Subcutaneous abdominal adipose tissue (tissue), 5 donors: Measurements from ENCODE around the gene CNBP.
"Not testable (repeated sequence)": the region's sequence is repeated elsewhere in the genome, so short reads cannot be mapped to it uniquely, and the experiment has no call there.

Experiments
- H3K27ac ChIP-seq: one replicate; pipeline ENCODE4 v1.7.0; 2013; ENCODE audit warnings: low read depth, mild to moderate bottlenecking, inconsistent platforms, low read length, moderate library complexity
- H3K27me3 ChIP-seq, 5 donors: one replicate each; pipeline ENCODE4 v1.7.0; 2013; ENCODE audit warnings: low read length in 5 of 5, inconsistent platforms in 1 of 5; ENCODE audit not compliant: control insufficient read depth in 5 of 5, insufficient read depth in 4 of 5
- H3K36me3 ChIP-seq, 5 donors: one replicate each; pipeline ENCODE4 v1.7.0; 2013; ENCODE audit warnings: low read length in 5 of 5; ENCODE audit not compliant: control insufficient read depth in 5 of 5, insufficient read depth in 5 of 5
- H3K4me1 ChIP-seq, 5 donors: one replicate each; pipeline ENCODE4 v1.7.0; 2013; ENCODE audit warnings: low read length in 5 of 5, mild to moderate bottlenecking in 3 of 5, moderate library complexity in 1 of 5; ENCODE audit not compliant: control insufficient read depth in 5 of 5, insufficient read depth in 5 of 5
- H3K4me3 ChIP-seq, 5 donors: one replicate each; pipeline ENCODE4 v1.7.0; 2013; ENCODE audit warnings: low read length in 5 of 5, low read depth in 1 of 5
- H3K9ac ChIP-seq, 5 donors: one replicate each; pipeline ENCODE4 v1.7.0; 2013; ENCODE audit warnings: low read length in 5 of 5, mild to moderate bottlenecking in 4 of 5, moderate library complexity in 3 of 5
- H3K9me3 ChIP-seq, 5 donors: one replicate each; pipeline ENCODE4 v1.7.0; 2013; ENCODE audit warnings: low read length in 5 of 5; ENCODE audit not compliant: control insufficient read depth in 5 of 5
- donor health status: healthy.
- donor health status: healthy.
- donor health status: healthy.
- donor health status: healthy.
- donor health status: healthy.

The CNBP gene

GRCh38 chr3:129136275-129136674, 47.4 kb downstream of the CNBP start:
- not testable (repeated sequence) for H3K4me3 ChIP-seq, H3K9me3 ChIP-seq, H3K27me3 ChIP-seq, H3K27ac ChIP-seq, H3K4me1 ChIP-seq, H3K9ac ChIP-seq
- peaks cover 9 to 70% (median 57%) of the 10 kb centered on the region in 5 donors for H3K36me3 ChIP-seq

- Histone ChIP-seq H3K27me3 (no peaks in the 10 kb centered on the region), H3K27ac (no peak overlapping the region), H3K4me1 (no peaks in the 10 kb centered on the region), H3K9me3 (no peaks in the 10 kb centered on the region), H3K4me3 (no peak overlapping the region), H3K9ac (no peak overlapping the region), H3K36me3 (peaks cover 6 to 81% (median 72%) of the 10 kb centered on the region in 5 donors)
Measured at GRCh38 chr3:129132097-129132866, 51.4 kb downstream of the CNBP start.

DNA sequence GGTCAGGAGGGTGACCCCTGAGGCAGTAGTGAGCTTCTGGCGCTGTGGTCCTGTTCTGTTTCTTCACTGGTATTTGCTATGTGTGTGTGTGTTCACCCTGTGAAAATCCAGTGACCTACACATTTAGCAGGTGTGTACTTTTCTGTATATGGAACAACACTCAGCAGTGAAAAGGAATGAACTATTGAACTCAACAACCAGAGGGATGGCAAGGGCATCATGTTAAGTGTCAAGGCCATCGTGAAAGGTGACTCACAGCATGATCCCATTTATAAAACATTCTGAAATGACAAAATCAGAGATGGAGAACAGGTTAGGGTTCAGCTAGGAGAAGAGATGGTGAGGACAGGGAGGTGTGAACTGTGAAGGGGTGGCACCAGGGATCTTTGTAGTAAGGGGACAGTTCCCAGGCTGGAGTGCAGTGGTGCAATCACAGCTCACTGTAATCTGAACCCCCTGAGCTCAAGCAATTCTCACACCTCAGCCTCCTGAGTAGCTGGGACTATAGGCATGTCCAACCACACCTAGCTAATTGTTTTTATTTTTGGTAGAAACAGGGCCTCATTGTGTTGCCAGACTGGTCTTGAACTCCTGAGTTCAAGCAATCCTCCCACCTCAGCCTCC, 52.1 kb downstream of the CNBP start:
- no peak overlapping the region for H3K27ac ChIP-seq
- H3K4me1 ChIP-seq, result no peaks in the 10 kb centered on the region
- H3K27me3 ChIP-seq, result no peaks in the 10 kb centered on the region
- H3K9me3 ChIP-seq, result no peaks in the 10 kb centered on the region
- H3K4me3 ChIP-seq, result no peak overlapping the region
- no peak overlapping the region for H3K9ac ChIP-seq
- peaks cover 6 to 88% (median 78%) of the 10 kb centered on the region in 5 donors for H3K36me3 ChIP-seq

DNA sequence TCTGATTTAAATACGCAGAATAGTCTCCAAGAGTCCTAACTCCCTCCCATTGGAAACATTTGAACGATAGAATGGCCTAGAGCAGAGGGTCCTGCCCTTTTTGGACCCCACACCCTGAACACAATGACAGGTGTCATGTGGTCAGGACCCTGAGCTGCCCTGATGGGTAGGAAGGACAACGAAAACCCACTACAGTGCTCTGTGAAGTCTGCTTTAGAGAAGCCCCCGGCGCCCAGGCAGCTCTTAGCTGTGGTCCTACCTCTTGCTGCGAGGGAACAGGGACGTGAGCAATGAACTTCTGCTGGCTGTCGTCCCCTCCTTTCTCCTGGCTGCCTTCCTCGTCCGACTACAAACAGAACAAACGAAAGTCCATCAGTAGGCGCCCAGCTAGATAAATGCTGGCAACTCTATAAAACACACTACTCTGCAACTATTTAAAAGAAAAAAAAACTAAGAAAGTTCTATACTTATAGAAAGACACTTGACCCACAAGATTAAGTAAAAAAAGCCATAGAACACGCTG, 53.3 kb downstream of the CNBP start:
- no peak overlapping the region for H3K4me3 ChIP-seq
- H3K27me3 ChIP-seq, result no peaks in the 10 kb centered on the region
- H3K36me3 ChIP-seq, result peaks cover 6 to 85% (median 81%) of the 10 kb centered on the region in 5 donors
- no peaks in the 10 kb centered on the region for H3K4me1 ChIP-seq
- H3K9ac ChIP-seq, result no peak overlapping the region
- no peaks in the 10 kb centered on the region for H3K9me3 ChIP-seq
- H3K27ac ChIP-seq, result no peak overlapping the region

- H3K4me3 ChIP-seq, result no peak overlapping the region
- no peak overlapping the region for H3K27ac ChIP-seq
- H3K27me3 ChIP-seq, result no peaks in the 10 kb centered on the region
- peaks cover 3 to 72% (median 66%) of the 10 kb centered on the region in 5 donors for H3K36me3 ChIP-seq
- H3K9ac ChIP-seq, result no peak overlapping the region
- H3K9me3 ChIP-seq, result no peaks in the 10 kb centered on the region
- no peaks in the 10 kb centered on the region for H3K4me1 ChIP-seq
Measured at GRCh38 chr3:129128357-129129155, 55.1 kb downstream of the CNBP start.

DNA sequence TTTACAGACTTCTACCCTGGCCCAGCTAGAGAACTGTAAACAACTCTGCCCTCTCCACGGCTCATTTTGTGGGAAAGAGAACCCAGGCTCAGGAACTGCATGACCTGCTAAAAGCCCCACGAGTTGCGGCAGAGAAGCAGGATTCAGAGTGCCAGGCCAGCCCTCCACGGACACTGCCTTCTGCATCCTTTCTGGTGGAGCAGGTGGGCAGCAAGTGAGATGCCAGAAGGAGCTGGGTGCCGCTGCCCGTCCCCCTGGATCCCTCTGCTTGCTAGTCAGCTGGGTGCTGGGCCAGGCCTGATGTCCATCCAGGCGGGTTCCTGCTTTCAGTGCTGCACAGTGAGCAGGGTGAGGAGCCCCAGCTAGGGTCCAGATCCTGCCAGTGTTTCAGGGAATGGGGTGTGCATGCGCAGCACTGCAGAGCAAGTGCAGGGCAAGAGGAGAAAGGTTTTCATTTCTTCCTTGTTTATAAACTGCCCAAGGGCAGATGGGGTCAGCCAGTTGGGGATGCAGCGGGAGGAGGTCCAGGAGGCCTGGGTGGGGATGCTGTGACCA, 56.9 kb downstream of the CNBP start:
- Histone ChIP-seq H3K36me3 (peaks cover 3 to 55% (median 49%) of the 10 kb centered on the region in 5 donors), H3K4me1 (no peaks in the 10 kb centered on the region), H3K27me3 (no peaks in the 10 kb centered on the region), H3K9me3 (no peaks in the 10 kb centered on the region), H3K9ac (no peak overlapping the region), H3K27ac (no peak overlapping the region), H3K4me3 (no peak overlapping the region)

GRCh38 chr3:129123314-129124060, 60.2 kb downstream of the CNBP start:
- Histone ChIP-seq H3K9me3 (no peaks in the 10 kb centered on the region), H3K4me3 (no peak overlapping the region), H3K27ac (no peak overlapping the region), H3K36me3 (peaks cover 0 to 25% (median 19%) of the 10 kb centered on the region in 5 donors), H3K27me3 (no peaks in the 10 kb centered on the region), H3K9ac (no peak overlapping the region), H3K4me1 (peaks cover 13 to 25% (median 16%) of the 10 kb centered on the region in 5 donors)

DNA sequence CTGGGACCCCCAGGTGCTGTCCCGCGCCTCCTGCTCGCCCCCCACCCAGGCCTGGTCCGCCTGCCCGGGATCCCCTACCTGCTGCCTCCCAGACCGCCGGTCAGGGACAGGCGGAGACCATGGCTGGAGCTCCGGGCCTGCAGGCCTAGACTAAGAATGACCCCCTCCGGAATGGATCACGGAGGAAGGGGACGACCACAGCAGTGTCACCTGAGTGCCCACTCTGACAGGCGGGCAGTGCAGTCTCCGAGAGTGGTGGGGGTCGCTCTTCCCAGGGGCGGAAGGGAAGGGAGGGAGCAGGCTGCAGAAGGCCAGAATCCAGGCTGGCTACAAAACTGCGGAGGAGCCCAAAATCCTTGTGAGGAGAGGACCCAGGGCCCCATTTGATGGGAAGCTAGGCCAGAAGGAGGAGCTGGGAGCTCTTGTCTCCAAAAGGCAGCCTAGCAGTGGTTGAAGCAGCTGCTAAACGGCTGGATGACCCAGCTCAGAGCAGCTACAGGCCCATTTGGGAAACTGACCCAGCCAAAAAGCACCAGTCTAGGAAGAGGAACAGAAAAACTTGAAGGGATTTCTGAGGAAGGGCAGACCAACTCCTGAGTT, 61.2 kb downstream of the CNBP start:
- Histone ChIP-seq H3K4me1 (peaks cover 13 to 25% (median 16%) of the 10 kb centered on the region in 5 donors), H3K9ac (peak overlapping the region in 2 of 5 donors; percentile 60 to 84), H3K9me3 (no peaks in the 10 kb centered on the region), H3K36me3 (peaks cover 0 to 21% (median 16%) of the 10 kb centered on the region in 5 donors), H3K27me3 (no peaks in the 10 kb centered on the region), H3K27ac (peak overlapping the region; percentile 70), H3K4me3 (peak overlapping the region in 3 of 5 donors; percentile 61 to 83 (median 67))
